Psoas muscle (tissue), 8 donors: ENCODE data around the gene LMCD1. TPM values are rescaled to one million over a fixed set of nuclear protein-coding genes. Genes with fewer than 3 reads are reported as not detected.

ENCODE experiments used
- ATAC-seq, 4 donors: fragments of 200-7000 bp; cut with Tn5 transposase; one replicate each; pipeline ENCODE4 v1.9.1; 2020; ENCODE audit warnings: moderate library complexity in 3 of 4, mild to moderate bottlenecking in 2 of 4
- DNase-seq, 2 donors: peaks; one replicate each; pipeline ENCODE4 v3.0.0-alpha.2; 2020
- H3K27ac ChIP-seq: fragments of 200-600 bp; one replicate; pipeline ENCODE4 v1.8.0; 2022
- H3K27me3 ChIP-seq, 3 donors: fragments of 200-600 bp in 1 of 3; one replicate each; pipeline versions ENCODE4 v1.6.1 to v1.8.0; 2013 to 2022; ENCODE audit warnings: low read length in 2 of 3, mild to moderate bottlenecking in 2 of 3, moderate library complexity in 1 of 3; ENCODE audit not compliant: insufficient read depth in 3 of 3
- H3K36me3 ChIP-seq, 2 donors: fragments of 200-600 bp in 1 of 2; one replicate each; pipeline versions ENCODE4 v1.6.1 to v1.8.0; 2013 to 2022; ENCODE audit warnings: low read depth in 1 of 2, mild to moderate bottlenecking in 1 of 2, moderate library complexity in 1 of 2; ENCODE audit not compliant: insufficient read depth in 1 of 2
- H3K4me1 ChIP-seq: fragments of 200-600 bp; one replicate; pipeline ENCODE4 v1.8.0; 2022
- H3K4me3 ChIP-seq: fragments of 200-600 bp; one replicate; pipeline ENCODE4 v1.8.0; 2022; ENCODE audit warnings: mild to moderate bottlenecking
- H3K9me3 ChIP-seq: fragments of 200-600 bp; one replicate; pipeline ENCODE4 v1.8.0; 2022
- CTCF ChIP-seq: fragments of 200-600 bp; IDR thresholded peaks from one replicate; pipeline ENCODE4 v1.8.0; 2022; ENCODE audit warnings: antibody characterized with exemption
- WGBS, 3 donors: extraction: QIAGEN DNeasy Blood & Tissue Kit; methylation state at CpG; one replicate each; pipeline versions ENCODE4 v1.1.6 to v1.1.7; 2013; 5-methylcytosine and 5-hydroxymethylcytosine counted together
- intact Hi-C, 2 donors: fragments of 100-400 bp; cut with DNase I; formaldehyde crosslinking; loops; one replicate each; pipeline versions ENCODE4 v1.11.0 to v1.14.2; 2022
- polyA plus RNA-seq, 3 donors: library from polyadenylated mRNA; stranded (reverse); fragments of 200-250 nt; gene quantifications; one replicate each; pipeline ENCODE4 v1.2.3, GENCODE V29; 2013
- total RNA-seq, 4 donors: library from RNA; stranded (reverse); fragmentation: NEBNext Ultra II Directional in 2 of 4; extraction: Animal tissue kit (Norgen Biotek cat#: 25700) in 2 of 4; gene quantifications; one replicate each; pipeline versions ENCODE4 v1.2.1 to v1.2.4, GENCODE V29; 2021 to 2023
- donor health status: healthy with polysubstance abuse.
- donor health status: DM: no; HTN: no; CAD: no; lungs with moderate emphysema.
- donor health status: Bipolar disorder and iron deficiency.
- donor health status: healthy.
- donor health status: DM: yes; HTN: yes; CAD: no.
- donor health status: DM: no; HTN: no; CAD: no.
- donor health status: DM: no; HTN: no; CAD: no.
- donor health status: DM: yes; HTN: yes; CAD: no.

The LMCD1 gene
- total and polyA plus RNA-seq, 7 donors: 83.0 to 1,120 (median 411) TPM

GRCh38 chr3:8567784-8568575, 66.4 kb downstream of the LMCD1 start:
- DNase-seq: no peak
- intact Hi-C loops: no loop called here
- peaks cover 9% of the 10 kb centered on the region for H3K4me1 ChIP-seq
- no peak overlapping the region for H3K4me3 ChIP-seq
- H3K9me3 ChIP-seq: no peaks in the 10 kb centered on the region
- peak overlapping the region; percentile 24 for H3K27ac ChIP-seq
- H3K27me3 ChIP-seq: no peaks in the 10 kb centered on the region
- TF ChIP-seq CTCF: no peak
- whole genome bisulfite sequencing, 3 donors: 74 to 90% (median 81%) methylated on average over 7 of the region's 7 CpGs
- ATAC-seq: peak in 2 of 4 donors; percentile 19 to 46
- peaks cover 10 to 89% of the 10 kb centered on the region in 2 donors for H3K36me3 ChIP-seq

GRCh38 chr3:8571256-8571655, 69.6 kb downstream of the LMCD1 start:
- Histone ChIP-seq H3K27ac (peak overlapping the region; percentile 71), H3K9me3 (no peaks in the 10 kb centered on the region), H3K4me1 (peaks cover 36% of the 10 kb centered on the region), H3K4me3 (no peak overlapping the region), H3K27me3 (no peaks in the 10 kb centered on the region), H3K36me3 (peaks cover 6 to 57% of the 10 kb centered on the region in 2 donors)
- no peak for ATAC-seq
- intact Hi-C loops: no loop called here
- DNase-seq: no peak
- no peak for TF ChIP-seq CTCF
- 39 to 75% (median 71%) methylated on average over 2 to 3 of the region's 3 CpGs for WGBS, 3 donors

GRCh38 chr3:8573342-8573926, 71.8 kb downstream of the LMCD1 start:
- peaks cover 6 to 35% of the 10 kb centered on the region in 2 donors for H3K36me3 ChIP-seq
- no peak overlapping the region for H3K4me3 ChIP-seq
- ATAC-seq: no peak
- no peak for DNase-seq
- TF ChIP-seq CTCF: no peak
- H3K27ac ChIP-seq: peak overlapping the region; percentile 71
- 14 to 25% (median 19%) methylated on average over 4 of the region's 4 CpGs for WGBS, 3 donors
- peaks cover 43% of the 10 kb centered on the region for H3K4me1 ChIP-seq
- intact Hi-C loops: no loop called here
- no peaks in the 10 kb centered on the region for H3K27me3 ChIP-seq
- H3K9me3 ChIP-seq: no peaks in the 10 kb centered on the region

- no peak overlapping the region for H3K4me3 ChIP-seq
- H3K27me3 ChIP-seq: no peaks in the 10 kb centered on the region
- DNase-seq (no peak), ATAC-seq (peak in 2 of 4 donors; percentile 18 to 23)
- WGBS, 3 donors: 28 to 32% (median 30%) methylated on average over 2 of the region's 2 CpGs
- H3K36me3 ChIP-seq: peaks cover 5 to 28% of the 10 kb centered on the region in 2 donors
- peak overlapping the region; percentile 71 for H3K27ac ChIP-seq
- TF ChIP-seq CTCF: no peak
- intact Hi-C loops: no loop called here
- no peaks in the 10 kb centered on the region for H3K9me3 ChIP-seq
- peaks cover 43% of the 10 kb centered on the region for H3K4me1 ChIP-seq
These were observed 72.5 kb downstream of the LMCD1 start for GRCh38 chr3:8574040-8574669.
